ENCODE results near the gene POLE3. TPM values are rescaled to one million over a fixed set of nuclear protein-coding genes. Genes with fewer than 3 reads are reported as not detected.

POLE3 gene
- 10 to 100 TPM; 20.9 to 39.1 (median 27.1) TPM for total RNA-seq

DNA sequence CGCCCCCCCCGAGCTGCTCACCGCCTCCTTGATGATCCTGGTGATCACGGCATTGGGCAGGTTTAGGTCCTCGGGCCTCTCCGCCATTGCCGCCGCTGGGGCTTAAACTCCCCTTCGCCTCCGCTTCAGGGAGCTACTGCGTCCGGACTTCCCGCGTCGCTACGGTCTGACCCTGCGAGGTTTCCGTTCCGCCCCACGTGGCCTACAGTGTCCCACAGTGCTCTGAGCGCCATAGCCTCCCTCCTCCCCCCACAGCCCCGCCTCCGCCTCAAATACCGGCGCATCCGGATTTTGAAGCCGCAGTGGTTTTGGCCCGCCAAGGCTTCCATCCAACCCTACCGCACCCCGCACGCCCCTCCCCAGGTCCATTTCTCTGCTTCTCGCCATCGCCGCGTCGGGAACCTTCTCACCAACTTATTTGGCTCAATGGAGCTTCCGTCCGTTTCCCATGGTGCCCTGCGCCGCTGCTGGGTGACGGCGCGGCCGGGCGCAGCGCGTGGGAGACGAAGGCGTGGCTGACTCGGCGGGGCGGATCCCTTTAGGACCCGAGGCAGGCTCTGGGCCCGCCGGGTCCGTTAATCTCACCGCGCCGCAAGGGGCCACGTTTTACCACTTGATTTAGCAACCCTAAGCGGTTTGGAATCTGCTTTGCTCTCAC, at the start of gene POLE3, which contains the start of gene C9orf43:
POLE3 (minus strand) TSS at position 469 of the 658 bp plus-strand sequence; CDS start at position 87, 382 bp downstream.
C9orf43 (plus strand) TSS at position 541 of the 658 bp plus-strand sequence. CDS start 2,747 bp downstream, outside the sequence.
- WGBS, 2 donors: 0 to 1% methylated on average over 43 to 58 of the region's 61 CpGs
- peak within 1 kb of the TSS; percentile 75 for H3K4me3 ChIP-seq (ENCODE audit: low read depth, poor library complexity, severe bottlenecking)
- TF ChIP-seq, protein P1, sequence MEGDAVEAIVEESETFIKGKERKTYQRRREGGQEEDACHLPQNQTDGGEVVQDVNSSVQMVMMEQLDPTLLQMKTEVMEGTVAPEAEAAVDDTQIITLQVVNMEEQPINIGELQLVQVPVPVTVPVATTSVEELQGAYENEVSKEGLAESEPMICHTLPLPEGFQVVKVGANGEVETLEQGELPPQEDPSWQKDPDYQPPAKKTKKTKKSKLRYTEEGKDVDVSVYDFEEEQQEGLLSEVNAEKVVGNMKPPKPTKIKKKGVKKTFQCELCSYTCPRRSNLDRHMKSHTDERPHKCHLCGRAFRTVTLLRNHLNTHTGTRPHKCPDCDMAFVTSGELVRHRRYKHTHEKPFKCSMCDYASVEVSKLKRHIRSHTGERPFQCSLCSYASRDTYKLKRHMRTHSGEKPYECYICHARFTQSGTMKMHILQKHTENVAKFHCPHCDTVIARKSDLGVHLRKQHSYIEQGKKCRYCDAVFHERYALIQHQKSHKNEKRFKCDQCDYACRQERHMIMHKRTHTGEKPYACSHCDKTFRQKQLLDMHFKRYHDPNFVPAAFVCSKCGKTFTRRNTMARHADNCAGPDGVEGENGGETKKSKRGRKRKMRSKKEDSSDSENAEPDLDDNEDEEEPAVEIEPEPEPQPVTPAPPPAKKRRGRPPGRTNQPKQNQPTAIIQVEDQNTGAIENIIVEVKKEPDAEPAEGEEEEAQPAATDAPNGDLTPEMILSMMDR (IDR thresholded peaks at IDR 0.05): no peak
- no peak for TF ChIP-seq POLR2A (IDR thresholded peaks at IDR 0.05)
- intact Hi-C loops (cut with DNase I; ENCODE audit: low total_unique reads): no loop called here
- peak; percentile 93 to 99 for DNase-seq (ENCODE audit: low spot score in 2 of 2)

DNA sequence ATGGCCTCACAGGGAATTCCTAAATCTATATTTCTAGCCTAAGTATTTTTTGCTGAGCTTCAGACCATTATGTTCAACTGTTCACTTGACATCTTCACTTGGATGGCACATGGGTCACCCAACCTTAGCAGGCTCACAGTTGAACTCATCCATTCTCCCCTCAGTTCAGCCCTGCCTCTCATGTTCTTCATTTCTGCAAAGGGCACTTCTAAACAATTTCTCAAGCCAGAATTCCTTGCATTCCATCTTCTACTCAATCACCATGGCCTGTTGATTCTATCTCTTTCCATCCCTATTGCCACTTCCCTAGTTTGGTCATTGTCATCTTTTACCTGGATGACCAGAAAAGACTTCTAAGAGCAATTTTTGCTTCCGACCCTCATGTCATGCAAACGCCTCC, 45.8 kb upstream of the POLE3 start:
- intact Hi-C loops (cut with DNase I; ENCODE audit: low total_unique reads): loop anchor here (10.0 kb wide), 1 partner anchor 139 kb away; no protein-coding TSS in a partner anchor
- DNase-seq (ENCODE audit: low spot score in 2 of 2): no peak
- H3K4me3 ChIP-seq (ENCODE audit: low read depth, poor library complexity, severe bottlenecking): no peak overlapping the region
- WGBS, 2 donors: 95 to 99% methylated on average over 2 of the region's 2 CpGs
- TF ChIP-seq POLR2A (IDR thresholded peaks at IDR 0.05): no peak
- TF ChIP-seq, protein P1 (IDR thresholded peaks at IDR 0.05): no peak

DNA sequence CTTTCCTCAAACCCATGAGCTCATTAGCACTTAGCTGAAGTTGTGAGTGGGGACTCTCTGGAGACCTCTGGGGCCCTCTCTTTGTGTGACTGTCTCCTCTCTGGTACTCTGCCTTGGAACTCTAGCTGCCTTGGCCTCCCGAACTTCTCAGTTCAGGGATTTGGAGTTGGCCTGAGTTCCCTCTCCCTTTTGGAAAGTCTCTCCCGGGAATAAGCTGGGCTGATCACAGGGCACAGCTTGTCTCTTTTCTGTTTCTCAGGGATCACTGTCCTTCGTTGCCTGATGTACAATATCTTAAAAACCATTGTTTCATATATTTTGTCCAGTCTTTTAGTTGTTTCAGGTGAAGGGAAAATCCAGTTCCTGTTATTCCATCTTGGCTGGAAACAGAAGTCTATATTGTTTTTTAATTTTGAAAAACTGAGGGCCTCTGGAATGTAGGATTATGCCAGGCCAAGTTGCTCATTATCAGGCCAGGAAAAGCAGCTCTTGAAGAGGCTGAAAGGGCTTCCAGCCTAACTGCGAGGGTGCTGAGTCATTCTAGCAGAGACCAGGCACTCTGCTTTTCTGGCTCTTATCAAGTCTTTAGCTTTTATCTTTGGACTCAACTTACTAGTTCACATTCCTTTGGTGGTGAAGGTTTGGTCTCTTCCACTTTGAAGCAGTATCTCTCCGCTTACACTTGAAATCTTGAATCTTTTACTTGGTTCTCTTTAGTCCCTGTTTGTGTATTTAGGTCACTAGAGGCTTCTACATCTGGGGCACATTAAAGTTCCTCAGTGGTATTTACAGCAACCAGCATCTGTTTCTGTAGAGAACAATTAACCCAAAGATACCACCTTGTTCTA, 44.7 kb upstream of the POLE3 start:
- TF ChIP-seq, protein P1 (IDR thresholded peaks at IDR 0.05): no peak
- no peak for TF ChIP-seq POLR2A (IDR thresholded peaks at IDR 0.05)
- DNase-seq (ENCODE audit: low spot score in 2 of 2): peak in 1 of 2 donors; percentile 41
- intact Hi-C loops (cut with DNase I; ENCODE audit: low total_unique reads): loop anchor here (10.0 kb wide), 1 partner anchor 140 kb away; no protein-coding TSS in a partner anchor
- no peak overlapping the region for H3K4me3 ChIP-seq (ENCODE audit: low read depth, poor library complexity, severe bottlenecking)
- 24 to 29% methylated on average over 5 of the region's 5 CpGs for WGBS, 2 donors

DNA sequence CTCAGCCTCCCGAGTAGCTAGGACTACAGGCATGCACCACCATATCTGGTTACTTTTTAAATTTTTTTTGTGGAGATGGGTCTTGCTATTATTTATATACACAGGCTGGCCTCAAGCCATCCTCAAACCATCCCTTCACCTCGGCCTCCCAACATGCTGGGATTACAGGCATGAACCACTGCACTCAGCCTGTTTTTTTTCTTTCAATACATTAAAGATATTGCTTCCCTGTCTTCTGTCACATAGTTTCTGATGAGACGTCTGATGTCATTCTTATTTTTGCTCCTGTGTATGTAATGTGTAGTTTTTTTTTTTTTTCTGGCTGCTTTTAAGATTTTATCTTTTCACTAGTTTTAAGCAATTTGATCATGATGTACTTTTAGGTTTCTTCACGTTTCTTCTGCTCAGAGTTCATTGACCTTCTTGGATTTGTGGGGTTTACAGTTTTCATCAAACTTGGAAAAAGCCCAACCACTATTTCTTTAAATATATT, 41.7 kb upstream of the POLE3 start:
- DNase-seq (ENCODE audit: low spot score in 2 of 2): no peak
- WGBS, 2 donors: 70 to 72% methylated on average over 4 of the region's 4 CpGs
- H3K4me3 ChIP-seq (ENCODE audit: low read depth, poor library complexity, severe bottlenecking): no peak overlapping the region
- no peak for TF ChIP-seq POLR2A (IDR thresholded peaks at IDR 0.05)
- TF ChIP-seq, protein P1 (IDR thresholded peaks at IDR 0.05): no peak
- intact Hi-C loops (cut with DNase I; ENCODE audit: low total_unique reads): loop anchor here (10.0 kb wide), 1 partner anchor 143 kb away; no protein-coding TSS in a partner anchor

DNA sequence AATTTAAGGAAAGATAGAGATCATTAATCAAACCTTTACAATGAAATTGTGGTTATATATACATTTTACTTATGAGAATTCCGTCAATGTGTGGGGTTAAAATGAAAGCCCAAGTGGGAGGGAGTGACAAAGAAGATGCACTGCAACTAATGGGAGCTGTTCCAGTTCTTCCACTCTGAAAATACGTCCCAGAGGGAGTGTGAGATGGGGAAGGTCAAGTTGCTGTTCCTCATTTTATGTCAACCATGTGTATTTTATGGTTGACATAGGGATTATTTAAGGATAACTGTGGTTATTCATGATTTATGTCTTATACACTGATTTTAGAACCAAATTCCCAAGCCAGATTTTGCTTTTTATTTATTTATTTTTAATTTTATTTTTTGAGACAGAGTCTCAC, 38.9 kb upstream of the POLE3 start:
- 53 to 60% methylated on average over 2 of the region's 2 CpGs for WGBS, 2 donors
- no peak for DNase-seq (ENCODE audit: low spot score in 2 of 2)
- no peak overlapping the region for H3K4me3 ChIP-seq (ENCODE audit: low read depth, poor library complexity, severe bottlenecking)
- intact Hi-C loops (cut with DNase I; ENCODE audit: low total_unique reads): loop anchor here (5.0 kb wide), 1 partner anchor 208 kb away; no protein-coding TSS in a partner anchor
- no peak for TF ChIP-seq POLR2A (IDR thresholded peaks at IDR 0.05)
- TF ChIP-seq, protein P1 (IDR thresholded peaks at IDR 0.05): no peak

Data from lower leg skin (tissue), 4 donors.